22Rv1 (cell line): ENCODE results near the gene PNMA5.

Source experiments
- H3K27ac ChIP-seq: fragments of 450-650 bp; 2 replicates; pipeline ENCODE4 v1.5.1; 2017
- CTCF ChIP-seq: fragments of 450-650 bp; IDR thresholded peaks from 2 replicates; pipeline ENCODE4 v1.5.1; 2017; ENCODE audit warnings: mild to moderate bottlenecking
- ZFX ChIP-seq: fragments of 450-650 bp; IDR thresholded peaks from 2 replicates; pipeline ENCODE4 v1.6.1; 2017; ENCODE audit warnings: antibody characterized with exemption, borderline replicate concordance

Gene PNMA5

GRCh38 chrX:152941328-152942076 is 52.4 kb downstream of the PNMA5 start:
- peak overlapping the region; percentile 59 for H3K27ac ChIP-seq
- TF ChIP-seq CTCF (peak; percentile 73), ZFX (no peak)
